ENCODE results near the gene CDH2.

The CDH2 gene

DNA sequence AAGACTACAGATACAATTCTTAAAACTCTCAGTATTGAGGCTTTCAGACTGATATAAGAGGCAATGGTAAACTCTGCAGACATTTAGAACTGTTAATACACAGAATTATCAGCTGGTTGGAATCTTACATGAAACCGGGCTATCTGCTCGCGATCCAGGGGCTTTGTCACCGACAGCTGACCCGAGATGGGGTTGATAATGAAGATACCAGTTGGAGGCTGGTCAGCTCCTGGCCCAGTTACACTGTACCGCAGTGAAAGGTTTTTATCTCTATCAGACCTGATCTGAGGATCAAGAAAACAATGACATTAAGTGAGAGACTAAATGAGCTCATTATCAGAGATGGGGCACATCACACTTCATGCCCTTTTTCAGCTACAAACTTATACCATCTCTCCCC is 167.3 kb downstream of the CDH2 start:
- Histone ChIP-seq H3K4me3 (ENCODE audit: low read length in 2 of 2) (no peak overlapping the region), H3K9me3 (ENCODE audit: control insufficient read depth in 2 of 2, low read length in 2 of 2) (no peaks in the 10 kb centered on the region), H3K27ac (ENCODE audit: low read depth in 2 of 2, low read length in 2 of 2) (no peak overlapping the region), H3K4me1 (ENCODE audit: control insufficient read depth in 2 of 2, insufficient read depth in 2 of 2, low read length in 2 of 2) (no peaks in the 10 kb centered on the region), H3K9ac (ENCODE audit: low read depth in 1 of 2, low read length in 2 of 2) (no peak overlapping the region), H3K36me3 (ENCODE audit: control insufficient read depth in 2 of 2, insufficient read depth in 2 of 2, low read length in 2 of 2) (no peaks in the 10 kb centered on the region), H3K27me3 (ENCODE audit: control insufficient read depth in 2 of 2, insufficient read depth in 2 of 2, low read length in 2 of 2) (no peaks in the 10 kb centered on the region)

DNA sequence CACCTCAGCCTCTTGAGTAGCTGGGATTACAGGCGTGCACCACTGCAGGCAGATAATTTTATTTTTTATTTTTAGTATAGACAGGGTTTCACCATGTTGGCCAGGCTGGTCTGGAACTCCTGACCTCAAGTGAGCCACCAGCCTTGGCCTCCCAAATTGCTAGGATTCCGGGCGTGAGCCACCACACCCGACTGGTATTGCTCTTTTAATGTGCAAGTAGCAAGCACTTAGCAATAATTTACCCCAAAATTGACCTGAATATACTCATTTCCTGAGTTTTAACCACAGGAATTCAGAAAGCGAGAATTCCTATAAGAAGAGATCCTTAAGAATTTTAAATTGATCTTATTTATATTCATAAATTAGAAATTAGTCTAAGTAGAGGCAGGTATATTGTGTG is 169.1 kb downstream of the CDH2 start:
- no peaks in the 10 kb centered on the region for H3K9me3 ChIP-seq (ENCODE audit: control insufficient read depth in 2 of 2, low read length in 2 of 2)
- no peak overlapping the region for H3K9ac ChIP-seq (ENCODE audit: low read depth in 1 of 2, low read length in 2 of 2)
- H3K4me1 ChIP-seq (ENCODE audit: control insufficient read depth in 2 of 2, insufficient read depth in 2 of 2, low read length in 2 of 2) = no peaks in the 10 kb centered on the region
- no peak overlapping the region for H3K27ac ChIP-seq (ENCODE audit: low read depth in 2 of 2, low read length in 2 of 2)
- H3K27me3 ChIP-seq (ENCODE audit: control insufficient read depth in 2 of 2, insufficient read depth in 2 of 2, low read length in 2 of 2) = no peaks in the 10 kb centered on the region
- H3K36me3 ChIP-seq (ENCODE audit: control insufficient read depth in 2 of 2, insufficient read depth in 2 of 2, low read length in 2 of 2) = no peaks in the 10 kb centered on the region
- H3K4me3 ChIP-seq (ENCODE audit: low read length in 2 of 2) = no peak overlapping the region

- no peaks in the 10 kb centered on the region for H3K9me3 ChIP-seq (ENCODE audit: control insufficient read depth in 2 of 2, low read length in 2 of 2)
- H3K9ac ChIP-seq (ENCODE audit: low read depth in 1 of 2, low read length in 2 of 2) = no peak overlapping the region
- no peaks in the 10 kb centered on the region for H3K36me3 ChIP-seq (ENCODE audit: control insufficient read depth in 2 of 2, insufficient read depth in 2 of 2, low read length in 2 of 2)
- no peaks in the 10 kb centered on the region for H3K4me1 ChIP-seq (ENCODE audit: control insufficient read depth in 2 of 2, insufficient read depth in 2 of 2, low read length in 2 of 2)
- H3K27ac ChIP-seq (ENCODE audit: low read depth in 2 of 2, low read length in 2 of 2) = no peak overlapping the region
- H3K27me3 ChIP-seq (ENCODE audit: control insufficient read depth in 2 of 2, insufficient read depth in 2 of 2, low read length in 2 of 2) = no peaks in the 10 kb centered on the region
- H3K4me3 ChIP-seq (ENCODE audit: low read length in 2 of 2) = no peak overlapping the region
Measured at GRCh38 chr18:28005164-28005563, 171.8 kb downstream of the CDH2 start.

GRCh38 chr18:28004606-28005005 is 172.3 kb downstream of the CDH2 start:
- Histone ChIP-seq H3K27me3 (ENCODE audit: control insufficient read depth in 2 of 2, insufficient read depth in 2 of 2, low read length in 2 of 2) (no peaks in the 10 kb centered on the region), H3K36me3 (ENCODE audit: control insufficient read depth in 2 of 2, insufficient read depth in 2 of 2, low read length in 2 of 2) (no peaks in the 10 kb centered on the region), H3K9ac (ENCODE audit: low read depth in 1 of 2, low read length in 2 of 2) (no peak overlapping the region), H3K4me1 (ENCODE audit: control insufficient read depth in 2 of 2, insufficient read depth in 2 of 2, low read length in 2 of 2) (no peaks in the 10 kb centered on the region), H3K4me3 (ENCODE audit: low read length in 2 of 2) (no peak overlapping the region), H3K9me3 (ENCODE audit: control insufficient read depth in 2 of 2, low read length in 2 of 2) (no peaks in the 10 kb centered on the region), H3K27ac (ENCODE audit: low read depth in 2 of 2, low read length in 2 of 2) (no peak overlapping the region)

DNA sequence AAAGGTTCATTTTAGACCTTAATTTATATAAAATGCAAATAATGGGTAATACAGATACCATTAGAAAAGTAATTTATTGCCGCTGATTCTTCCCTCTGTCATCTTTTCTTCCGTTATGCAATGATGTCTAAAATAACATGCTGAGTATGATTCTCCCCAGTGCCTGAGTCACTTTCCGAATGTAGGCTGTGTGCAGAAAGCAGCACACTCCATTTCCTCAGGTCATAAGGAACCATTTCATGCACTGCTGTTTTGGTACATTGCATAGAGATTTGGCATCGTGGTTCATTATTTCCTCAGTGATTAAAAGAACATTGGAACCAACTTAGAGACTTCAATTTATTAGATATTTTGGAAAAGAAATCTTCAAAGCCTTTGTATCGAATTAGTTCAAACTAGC is 173.5 kb downstream of the CDH2 start:
- Histone ChIP-seq H3K27ac (ENCODE audit: low read depth in 2 of 2, low read length in 2 of 2) (no peak overlapping the region), H3K9me3 (ENCODE audit: control insufficient read depth in 2 of 2, low read length in 2 of 2) (no peaks in the 10 kb centered on the region), H3K27me3 (ENCODE audit: control insufficient read depth in 2 of 2, insufficient read depth in 2 of 2, low read length in 2 of 2) (no peaks in the 10 kb centered on the region), H3K36me3 (ENCODE audit: control insufficient read depth in 2 of 2, insufficient read depth in 2 of 2, low read length in 2 of 2) (no peaks in the 10 kb centered on the region), H3K9ac (ENCODE audit: low read depth in 1 of 2, low read length in 2 of 2) (no peak overlapping the region), H3K4me1 (ENCODE audit: control insufficient read depth in 2 of 2, insufficient read depth in 2 of 2, low read length in 2 of 2) (no peaks in the 10 kb centered on the region), H3K4me3 (ENCODE audit: low read length in 2 of 2) (no peak overlapping the region)

DNA sequence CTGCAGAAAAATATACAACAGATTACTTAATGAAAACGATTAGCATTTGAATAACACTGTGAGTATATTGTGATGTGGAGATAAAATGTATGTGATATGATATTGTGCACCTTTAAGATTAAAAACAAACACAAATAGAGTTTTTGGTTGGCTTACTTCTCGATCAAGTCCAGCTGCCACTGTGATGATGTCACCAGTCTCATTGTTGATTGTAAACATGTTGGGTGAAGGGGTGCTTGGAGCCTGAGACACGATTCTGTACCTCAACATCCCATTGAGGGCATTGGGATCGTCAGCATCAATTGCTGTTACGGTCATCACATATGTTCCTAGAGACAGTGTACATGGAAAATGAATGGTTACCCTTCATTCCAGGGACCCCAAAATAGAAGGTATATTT is 174.1 kb downstream of the CDH2 start:
- H3K27ac ChIP-seq (ENCODE audit: low read depth in 2 of 2, low read length in 2 of 2) = no peak overlapping the region
- H3K9me3 ChIP-seq (ENCODE audit: control insufficient read depth in 2 of 2, low read length in 2 of 2) = no peaks in the 10 kb centered on the region
- H3K36me3 ChIP-seq (ENCODE audit: control insufficient read depth in 2 of 2, insufficient read depth in 2 of 2, low read length in 2 of 2) = no peaks in the 10 kb centered on the region
- no peaks in the 10 kb centered on the region for H3K27me3 ChIP-seq (ENCODE audit: control insufficient read depth in 2 of 2, insufficient read depth in 2 of 2, low read length in 2 of 2)
- H3K4me3 ChIP-seq (ENCODE audit: low read length in 2 of 2) = no peak overlapping the region
- no peak overlapping the region for H3K9ac ChIP-seq (ENCODE audit: low read depth in 1 of 2, low read length in 2 of 2)
- H3K4me1 ChIP-seq (ENCODE audit: control insufficient read depth in 2 of 2, insufficient read depth in 2 of 2, low read length in 2 of 2) = no peaks in the 10 kb centered on the region

GRCh38 chr18:27996801-27997272 is 180.1 kb downstream of the CDH2 start:
- no peak overlapping the region for H3K27ac ChIP-seq (ENCODE audit: low read depth in 2 of 2, low read length in 2 of 2)
- H3K4me1 ChIP-seq (ENCODE audit: control insufficient read depth in 2 of 2, insufficient read depth in 2 of 2, low read length in 2 of 2) = no peaks in the 10 kb centered on the region
- no peaks in the 10 kb centered on the region for H3K27me3 ChIP-seq (ENCODE audit: control insufficient read depth in 2 of 2, insufficient read depth in 2 of 2, low read length in 2 of 2)
- no peak overlapping the region for H3K4me3 ChIP-seq (ENCODE audit: low read length in 2 of 2)
- no peaks in the 10 kb centered on the region for H3K9me3 ChIP-seq (ENCODE audit: control insufficient read depth in 2 of 2, low read length in 2 of 2)
- H3K9ac ChIP-seq (ENCODE audit: low read depth in 1 of 2, low read length in 2 of 2) = no peak overlapping the region
- H3K36me3 ChIP-seq (ENCODE audit: control insufficient read depth in 2 of 2, insufficient read depth in 2 of 2, low read length in 2 of 2) = no peaks in the 10 kb centered on the region

DNA sequence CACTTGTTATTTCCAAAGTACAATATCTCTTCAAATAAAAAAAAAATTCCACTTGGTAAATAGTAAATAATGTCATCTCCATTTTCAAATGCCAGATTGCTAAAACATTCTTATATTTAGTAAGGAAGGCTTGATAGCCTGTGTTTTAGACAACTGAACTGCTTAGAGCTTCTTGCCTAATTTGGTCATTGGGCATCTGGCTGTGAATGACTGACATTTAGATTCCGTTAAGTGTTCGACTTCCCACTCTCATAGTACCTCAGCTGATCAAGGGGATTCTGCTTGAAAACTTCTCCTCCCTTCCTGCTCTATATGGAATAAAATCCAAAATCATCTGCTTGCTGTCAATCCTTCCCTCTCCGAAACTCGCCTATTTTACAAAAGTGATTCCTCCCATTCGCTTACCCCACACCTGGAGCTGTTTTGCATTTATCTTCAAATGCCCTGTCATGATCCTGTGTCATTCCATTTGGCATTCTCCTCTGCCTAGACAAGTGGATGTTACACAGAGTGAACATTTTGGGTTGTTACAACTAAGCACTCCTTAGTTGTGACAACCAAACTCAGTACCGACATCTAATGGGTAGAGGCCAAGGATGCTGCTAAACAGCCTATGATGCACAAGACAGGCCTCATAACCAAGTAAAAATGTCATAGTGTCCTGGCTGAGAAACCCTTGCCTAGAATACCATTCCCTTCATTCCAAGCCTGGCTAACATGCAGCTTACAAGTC is 181.0 kb downstream of the CDH2 start:
- Histone ChIP-seq H3K36me3 (ENCODE audit: control insufficient read depth in 2 of 2, insufficient read depth in 2 of 2, low read length in 2 of 2) (no peaks in the 10 kb centered on the region), H3K9ac (ENCODE audit: low read depth in 1 of 2, low read length in 2 of 2) (no peak overlapping the region), H3K4me1 (ENCODE audit: control insufficient read depth in 2 of 2, insufficient read depth in 2 of 2, low read length in 2 of 2) (no peaks in the 10 kb centered on the region), H3K4me3 (ENCODE audit: low read length in 2 of 2) (no peak overlapping the region), H3K9me3 (ENCODE audit: control insufficient read depth in 2 of 2, low read length in 2 of 2) (no peaks in the 10 kb centered on the region), H3K27ac (ENCODE audit: low read depth in 2 of 2, low read length in 2 of 2) (no peak overlapping the region), H3K27me3 (ENCODE audit: control insufficient read depth in 2 of 2, insufficient read depth in 2 of 2, low read length in 2 of 2) (no peaks in the 10 kb centered on the region)

DNA sequence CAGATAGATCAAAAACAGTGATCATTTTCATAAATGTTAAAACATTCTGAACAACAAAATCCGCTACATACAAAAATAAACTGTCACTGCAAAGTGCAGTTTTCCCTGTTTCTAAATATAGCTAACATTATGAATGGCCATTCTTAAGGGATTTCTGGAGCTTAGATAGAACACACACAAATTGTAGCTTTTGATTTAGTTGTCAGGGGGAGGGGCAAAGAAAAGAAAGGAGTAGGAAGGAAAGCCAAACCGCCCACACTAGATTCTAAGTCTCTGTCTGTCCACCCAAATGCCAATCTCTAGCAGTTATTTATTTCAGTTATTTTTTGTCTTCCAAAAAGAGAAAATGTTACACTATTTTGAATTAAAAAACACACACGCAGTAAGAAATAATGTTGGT is 182.4 kb downstream of the CDH2 start:
- Histone ChIP-seq H3K9me3 (ENCODE audit: control insufficient read depth in 2 of 2, low read length in 2 of 2) (no peaks in the 10 kb centered on the region), H3K36me3 (ENCODE audit: control insufficient read depth in 2 of 2, insufficient read depth in 2 of 2, low read length in 2 of 2) (no peaks in the 10 kb centered on the region), H3K4me3 (ENCODE audit: low read length in 2 of 2) (no peak overlapping the region), H3K27me3 (ENCODE audit: control insufficient read depth in 2 of 2, insufficient read depth in 2 of 2, low read length in 2 of 2) (no peaks in the 10 kb centered on the region), H3K9ac (ENCODE audit: low read depth in 1 of 2, low read length in 2 of 2) (no peak overlapping the region), H3K4me1 (ENCODE audit: control insufficient read depth in 2 of 2, insufficient read depth in 2 of 2, low read length in 2 of 2) (no peaks in the 10 kb centered on the region), H3K27ac (ENCODE audit: low read depth in 2 of 2, low read length in 2 of 2) (no peak overlapping the region)

DNA sequence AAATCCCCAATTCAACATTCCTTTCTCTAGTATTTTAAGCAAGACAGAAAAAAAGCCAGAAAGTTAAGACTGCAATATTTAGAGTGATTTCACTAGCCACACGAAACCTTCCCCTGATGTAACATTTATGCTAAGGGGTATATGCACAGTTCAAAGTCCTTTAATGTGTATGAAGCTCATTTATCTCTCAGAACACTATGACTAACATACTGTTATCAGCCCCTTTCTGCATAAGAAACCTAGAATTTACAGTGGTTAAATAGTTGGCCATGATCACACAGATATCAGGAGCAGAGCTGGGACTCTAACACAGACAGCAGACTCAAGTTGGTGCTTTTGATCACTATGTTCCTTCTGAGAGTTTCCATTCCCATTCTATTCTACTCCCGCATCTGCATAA is 185.5 kb downstream of the CDH2 start:
- H3K4me3 ChIP-seq (ENCODE audit: low read length in 2 of 2) = no peak overlapping the region
- no peaks in the 10 kb centered on the region for H3K9me3 ChIP-seq (ENCODE audit: control insufficient read depth in 2 of 2, low read length in 2 of 2)
- H3K27ac ChIP-seq (ENCODE audit: low read depth in 2 of 2, low read length in 2 of 2) = no peak overlapping the region
- no peaks in the 10 kb centered on the region for H3K4me1 ChIP-seq (ENCODE audit: control insufficient read depth in 2 of 2, insufficient read depth in 2 of 2, low read length in 2 of 2)
- H3K9ac ChIP-seq (ENCODE audit: low read depth in 1 of 2, low read length in 2 of 2) = no peak overlapping the region
- H3K36me3 ChIP-seq (ENCODE audit: control insufficient read depth in 2 of 2, insufficient read depth in 2 of 2, low read length in 2 of 2) = no peaks in the 10 kb centered on the region
- H3K27me3 ChIP-seq (ENCODE audit: control insufficient read depth in 2 of 2, insufficient read depth in 2 of 2, low read length in 2 of 2) = no peaks in the 10 kb centered on the region
